HG03439 (cell line): ENCODE measurements around the gene TBC1D4.
"Not testable (repeated sequence)": the region's sequence is repeated elsewhere in the genome, so short reads cannot be mapped to it uniquely, and the experiment has no call there.

Source experiments
- ATAC-seq: cut with Tn5 transposase; IDR thresholded peaks from one replicate; pipeline ENCODE4 v1.9.1; 2021; ENCODE audit warnings: mild to moderate bottlenecking, moderate library complexity; ENCODE audit not compliant: unreplicated experiment

The TBC1D4 gene

DNA sequence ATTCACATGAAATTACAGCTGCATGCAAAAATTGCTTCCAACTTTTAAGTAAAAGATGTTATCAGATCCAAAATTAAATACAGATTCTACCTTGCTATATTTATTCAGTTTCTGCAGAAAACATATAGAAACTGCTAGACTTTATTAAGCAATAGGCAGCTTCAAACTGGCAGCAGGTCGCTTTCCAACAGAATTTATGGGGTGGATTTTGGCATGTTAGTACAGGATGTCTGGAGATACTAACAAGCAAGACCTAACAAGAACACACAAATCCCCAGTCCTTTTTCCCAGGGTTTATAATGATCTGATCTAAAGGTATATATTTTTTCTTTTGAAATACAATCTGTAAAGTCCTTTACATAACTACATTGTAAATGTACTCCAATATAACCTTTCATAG is 27.5 kb downstream of the TBC1D4 start:
- no peak for ATAC-seq

DNA sequence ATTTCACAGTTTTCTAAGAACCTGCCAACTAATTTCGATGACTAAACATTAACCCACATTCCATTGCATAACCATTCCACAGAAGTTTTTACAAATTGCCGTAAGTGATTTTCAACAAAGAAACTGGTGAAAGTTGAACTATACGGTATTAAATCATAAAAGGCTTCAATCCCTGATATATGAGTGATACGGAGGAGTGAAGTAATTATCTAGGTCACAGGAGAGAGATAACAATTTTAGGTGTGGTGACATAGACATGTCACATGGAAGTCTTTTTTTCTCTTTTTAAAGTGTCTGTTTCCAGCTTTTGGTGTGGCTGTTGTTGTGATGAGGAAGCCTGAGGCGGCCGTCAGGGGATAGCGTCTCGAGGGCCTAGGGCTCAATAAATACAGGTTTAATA is 29.4 kb downstream of the TBC1D4 start:
- no peak for ATAC-seq

DNA sequence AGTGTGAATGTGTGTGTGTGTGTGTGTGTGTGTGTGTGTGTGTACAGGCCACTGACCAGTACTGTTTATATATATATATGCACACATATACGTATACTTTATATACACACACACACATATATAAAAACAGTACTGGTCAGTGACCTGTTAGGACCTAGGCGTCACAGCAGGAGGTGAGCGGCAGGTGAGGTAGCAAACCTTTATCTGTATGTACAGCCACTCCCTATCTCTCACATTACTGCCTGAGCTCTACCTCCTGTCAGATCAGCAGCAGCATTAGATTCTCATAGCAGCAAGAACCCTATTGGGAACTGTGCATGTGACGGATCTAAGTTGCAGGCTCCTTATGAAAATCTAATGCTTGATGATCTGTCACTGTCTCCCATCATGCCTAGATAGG is 34.5 kb downstream of the TBC1D4 start:
- ATAC-seq, result no peak

DNA sequence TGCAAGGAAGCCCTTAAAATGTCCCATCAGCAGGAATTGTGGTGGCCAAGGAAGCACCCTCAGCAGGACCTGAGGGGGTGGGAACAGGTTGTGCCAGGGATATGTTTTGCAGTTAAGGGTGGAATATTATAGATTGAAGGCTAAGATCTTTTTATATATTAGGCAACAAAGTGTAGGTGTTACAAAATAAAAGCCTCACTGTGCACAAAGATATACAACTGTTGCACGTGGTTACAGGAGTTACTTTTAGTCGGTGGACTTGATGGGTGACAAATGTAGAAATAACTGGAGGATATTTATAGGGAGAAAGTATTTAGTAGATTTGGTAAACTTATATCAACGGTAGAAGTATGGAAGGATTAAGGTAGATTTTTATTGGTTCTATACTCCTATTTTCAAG is 35.1 kb downstream of the TBC1D4 start:
- no peak for ATAC-seq

DNA sequence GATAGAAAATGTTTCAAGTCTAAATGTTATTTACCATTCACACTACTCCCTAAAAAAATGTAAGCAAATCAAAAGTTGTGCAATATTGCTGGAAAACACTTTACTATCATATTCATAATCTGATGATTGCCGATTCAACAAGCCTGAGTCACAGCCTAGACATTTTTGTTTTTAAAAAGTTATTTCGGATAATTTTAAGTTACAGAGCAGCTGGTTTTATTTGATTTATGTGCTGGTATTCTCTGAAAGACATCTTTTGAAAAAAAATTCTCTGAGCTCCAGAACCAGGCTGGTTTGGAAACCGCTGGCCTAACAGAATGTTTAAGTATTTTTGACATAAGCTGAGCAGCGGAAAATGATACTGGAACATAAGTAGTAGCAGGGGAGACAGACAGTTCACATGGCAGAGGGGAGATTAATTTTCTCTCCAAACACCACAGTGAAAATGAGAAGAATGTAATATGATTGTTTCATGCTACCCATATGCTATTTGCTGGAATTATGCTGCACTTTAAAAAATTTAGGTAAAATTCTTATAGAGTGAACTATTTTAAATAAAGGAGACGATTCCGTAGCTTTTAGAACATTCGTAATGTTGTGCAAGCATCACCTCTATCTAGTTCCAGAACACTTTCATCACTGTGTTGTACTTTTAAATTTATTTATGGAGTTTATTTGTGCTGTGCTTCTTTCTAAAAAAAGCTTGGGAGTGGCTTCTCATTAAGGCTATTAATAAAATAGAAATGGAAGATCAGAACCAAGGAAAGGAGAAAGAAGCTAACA is 36.1 kb downstream of the TBC1D4 start:
- no peak for ATAC-seq

DNA sequence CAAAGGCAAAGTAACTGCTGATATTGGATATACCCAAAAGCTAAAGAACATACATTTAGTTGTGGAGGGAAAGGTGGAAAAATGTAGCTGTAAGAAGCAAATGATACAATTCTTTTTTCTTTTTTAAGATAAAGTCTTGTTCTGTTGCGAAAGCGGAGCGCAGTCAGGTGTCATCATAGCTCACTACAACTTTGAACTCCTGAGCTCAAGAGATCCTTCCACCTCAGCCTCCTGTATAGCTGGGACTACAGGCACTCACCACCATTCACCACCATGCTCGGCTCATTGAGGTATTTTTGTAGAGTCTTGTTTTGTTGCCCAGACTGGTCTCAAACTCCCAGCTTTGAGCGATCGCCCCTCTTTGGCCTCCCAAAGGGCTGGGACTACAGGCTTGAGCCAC is 38.0 kb downstream of the TBC1D4 start:
- ATAC-seq, result no peak

DNA sequence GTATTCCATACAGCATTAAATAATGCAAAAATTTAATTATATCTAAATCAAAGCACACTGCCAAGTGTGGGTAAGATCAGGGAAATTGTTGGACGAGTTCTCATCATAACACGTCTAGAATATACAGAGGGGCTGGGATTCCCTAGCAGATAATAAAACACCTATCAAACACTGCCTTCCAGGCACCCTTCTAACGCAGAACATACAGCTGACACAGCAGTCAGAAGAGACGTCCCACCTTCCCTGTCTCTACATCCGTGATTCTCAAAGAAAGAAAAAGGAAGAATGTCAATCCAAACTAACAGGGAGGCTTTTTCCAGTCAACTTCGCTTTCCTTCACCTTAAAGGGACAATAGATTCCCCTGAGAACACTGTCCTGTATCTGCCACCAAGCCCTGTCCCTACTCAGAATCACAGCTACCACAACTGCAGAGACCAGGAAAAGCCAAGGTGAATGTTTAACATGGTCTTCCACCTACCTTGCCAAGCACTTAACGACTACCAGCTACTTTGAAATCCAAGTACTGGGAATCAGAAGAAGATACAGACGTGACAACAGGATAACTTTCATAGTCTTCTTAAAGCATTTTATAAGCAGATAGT is 38.5 kb downstream of the TBC1D4 start:
- no peak for ATAC-seq

DNA sequence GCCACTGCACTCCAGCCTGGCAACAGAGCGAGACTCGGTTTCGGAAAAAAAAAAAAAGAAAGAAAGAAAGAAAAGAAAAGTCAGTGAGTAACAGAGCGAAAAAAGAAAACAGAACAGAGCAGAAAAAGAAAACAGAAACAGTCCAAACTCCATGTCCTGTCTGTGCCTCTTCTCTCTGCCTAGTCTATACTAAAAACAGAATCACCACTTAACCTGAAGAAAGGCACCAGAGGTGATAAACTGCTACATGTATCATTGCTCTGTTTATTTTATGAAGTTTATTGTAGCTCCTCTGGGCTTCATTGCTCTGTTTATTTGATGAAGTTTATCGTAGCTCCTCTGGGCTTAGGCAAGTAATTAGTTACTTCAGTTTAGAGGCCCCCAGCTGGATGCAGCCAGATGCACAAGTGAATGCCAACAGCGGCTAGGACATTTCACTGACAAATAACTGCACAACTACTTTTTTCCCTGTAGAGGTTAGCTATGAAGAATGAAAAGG is 39.2 kb downstream of the TBC1D4 start:
- ATAC-seq, result no peak

DNA sequence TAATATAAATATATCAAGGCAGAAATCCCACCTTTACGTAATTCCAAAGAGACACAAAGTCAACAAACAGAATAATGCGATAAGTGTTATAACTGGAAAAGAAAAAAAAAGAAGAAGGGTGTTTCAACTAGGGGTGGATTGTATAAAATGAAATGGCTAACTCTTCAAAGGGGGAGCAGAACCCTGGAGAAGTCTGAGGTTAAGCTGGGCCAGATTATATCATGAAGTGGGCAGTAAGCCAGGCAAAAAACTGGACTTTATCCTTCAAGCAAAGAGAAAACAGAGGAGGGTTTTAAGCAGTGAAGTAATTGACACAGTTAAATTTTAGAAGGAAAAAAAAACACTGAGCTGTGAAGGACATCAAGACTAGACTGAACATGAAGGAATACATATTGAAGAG is 41.9 kb downstream of the TBC1D4 start:
- no peak for ATAC-seq

DNA sequence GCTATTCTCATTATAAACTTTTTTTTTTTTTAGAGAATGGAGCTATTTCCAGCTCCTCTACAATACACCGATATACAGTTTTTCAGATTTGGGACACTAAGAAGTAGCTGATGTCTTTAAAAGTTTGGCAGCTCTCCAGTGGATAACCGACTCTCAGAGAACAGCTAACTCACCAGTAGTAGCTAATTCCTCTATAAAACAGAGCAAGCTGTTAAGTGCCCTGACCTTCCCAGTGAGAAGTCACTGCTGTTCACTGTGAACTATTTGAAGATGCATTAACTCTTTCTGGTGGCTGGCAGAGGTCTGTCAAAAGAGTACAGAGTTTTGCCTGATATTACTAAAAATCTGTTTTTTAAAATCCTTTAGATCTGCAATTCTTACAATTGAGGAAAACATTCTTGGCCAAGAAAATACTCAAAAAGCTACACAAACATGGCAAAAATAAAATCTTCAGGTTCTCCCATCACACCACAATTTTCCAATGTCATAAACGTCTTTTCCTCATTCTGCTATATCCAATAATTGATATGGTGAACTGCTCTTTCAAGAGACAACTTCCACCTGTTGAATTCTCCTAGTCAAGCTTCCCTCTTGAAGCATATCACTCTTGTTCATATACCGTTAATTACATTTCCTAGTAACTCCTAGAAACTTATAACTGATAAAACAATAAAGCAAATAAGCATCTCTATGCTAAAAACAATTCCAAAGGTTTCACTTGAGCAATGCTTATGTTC is 44.2 kb downstream of the TBC1D4 start:
- no peak for ATAC-seq

DNA sequence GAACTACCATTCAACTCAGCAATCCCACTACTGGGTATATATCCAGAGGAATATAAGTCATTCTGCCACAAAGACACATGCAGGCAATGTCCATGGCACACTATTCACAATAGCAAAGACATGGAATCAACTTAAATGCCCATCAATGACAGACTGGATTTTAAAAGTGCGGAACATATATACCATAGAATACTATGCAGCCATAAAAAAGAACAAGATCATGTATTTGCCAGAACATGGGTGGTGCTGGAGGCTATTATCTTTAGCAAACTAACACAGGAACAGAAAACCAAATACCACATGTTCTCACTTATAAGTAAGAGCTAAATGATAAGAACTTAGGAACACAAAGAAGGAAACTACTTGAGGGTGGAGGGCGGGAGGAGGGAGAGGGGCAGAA is 47.8 kb downstream of the TBC1D4 start:
- ATAC-seq, result not testable (repeated sequence)

DNA sequence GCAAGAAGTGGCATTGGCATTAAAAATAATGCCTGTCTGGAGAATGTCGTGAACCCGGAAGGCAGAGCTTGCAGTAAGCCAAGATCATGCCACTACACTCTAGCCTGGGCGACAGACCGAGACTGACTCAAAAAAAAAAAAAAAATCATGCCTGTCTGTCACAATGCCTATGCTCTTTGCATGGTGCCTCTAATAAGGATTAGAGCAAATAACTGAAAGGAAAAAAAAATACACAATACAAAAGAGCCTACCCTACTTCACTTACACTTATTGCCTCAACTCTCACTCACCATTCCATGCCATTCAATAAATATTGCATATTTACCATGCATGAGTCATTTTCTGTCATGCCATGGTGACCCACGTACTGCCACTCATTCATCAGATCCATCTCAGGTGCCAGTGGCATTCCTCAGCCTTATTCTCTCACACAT is 49.1 kb downstream of the TBC1D4 start:
- ATAC-seq, result no peak

DNA sequence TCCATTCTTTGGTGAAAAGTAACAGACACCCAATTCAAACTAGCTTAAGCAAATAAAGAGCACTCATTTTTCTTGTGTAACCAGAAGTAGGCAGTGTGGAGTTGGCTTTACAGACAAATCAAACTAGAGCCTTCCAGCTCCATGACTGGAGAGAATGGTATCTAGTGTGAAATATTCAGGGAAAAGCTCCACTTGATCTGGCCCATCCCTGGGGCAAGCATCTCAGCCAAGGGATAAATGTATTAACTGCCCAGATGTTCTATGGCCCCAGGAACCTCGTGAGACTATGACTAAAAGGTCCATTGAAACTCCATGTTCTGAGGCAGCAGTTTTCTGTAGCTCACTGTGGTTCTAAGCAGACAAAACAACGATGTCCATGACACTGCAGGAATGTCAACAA is 49.9 kb downstream of the TBC1D4 start:
- ATAC-seq, result no peak

DNA sequence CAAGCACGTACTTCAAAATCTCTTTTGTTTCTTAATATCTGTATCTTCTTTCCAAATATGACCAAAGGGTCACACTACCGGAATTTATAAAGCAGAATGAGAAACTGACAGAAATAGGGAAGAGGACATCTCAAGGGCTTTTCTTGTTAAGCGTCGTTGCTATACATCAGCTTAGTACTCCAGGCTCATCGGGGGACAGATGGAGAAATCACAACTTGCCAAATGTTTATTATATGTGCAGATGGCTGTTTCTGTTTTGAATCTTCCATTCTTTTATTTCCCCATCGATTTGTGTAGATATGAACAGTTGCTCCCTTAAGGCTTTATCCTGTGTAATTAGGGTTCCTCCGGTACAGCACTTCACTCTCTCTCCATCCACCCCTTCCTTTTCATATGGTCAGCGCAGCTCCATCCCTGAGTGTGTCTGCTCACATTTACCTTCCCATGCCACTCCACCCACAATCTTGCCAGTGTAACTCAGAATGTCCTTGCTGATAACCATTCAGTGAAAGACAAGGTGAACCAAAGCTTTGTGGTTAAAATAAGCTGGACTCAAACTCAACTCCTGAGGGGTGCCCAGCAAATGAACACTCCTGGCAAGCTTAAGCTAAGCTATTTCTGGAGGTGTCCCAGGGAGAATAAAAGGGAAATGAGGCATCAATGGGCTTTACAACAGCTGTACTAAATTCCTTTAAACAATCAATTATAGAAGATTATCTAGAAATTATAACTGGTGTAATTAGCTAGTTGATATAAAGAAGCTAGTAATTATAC is 51.3 kb downstream of the TBC1D4 start:
- ATAC-seq, result no peak

DNA sequence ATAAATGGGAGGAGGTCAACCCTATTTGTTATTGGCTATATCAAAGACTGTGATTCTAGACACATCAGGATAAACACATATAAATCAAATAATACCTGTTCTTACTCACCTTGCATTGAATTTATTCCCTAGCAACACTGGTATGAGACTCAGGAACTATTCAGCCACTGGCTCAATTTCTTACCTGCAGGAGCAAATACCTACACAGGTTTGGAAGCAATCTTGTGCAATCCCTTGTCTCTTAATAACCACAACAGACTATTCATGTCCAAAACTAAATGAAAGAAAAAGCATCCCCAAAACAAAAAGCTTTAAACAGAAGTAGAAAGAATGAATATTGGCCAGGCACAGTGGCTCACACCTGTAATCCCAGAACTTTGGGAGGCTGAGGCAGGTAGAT is 55.5 kb downstream of the TBC1D4 start:
- no peak for ATAC-seq

DNA sequence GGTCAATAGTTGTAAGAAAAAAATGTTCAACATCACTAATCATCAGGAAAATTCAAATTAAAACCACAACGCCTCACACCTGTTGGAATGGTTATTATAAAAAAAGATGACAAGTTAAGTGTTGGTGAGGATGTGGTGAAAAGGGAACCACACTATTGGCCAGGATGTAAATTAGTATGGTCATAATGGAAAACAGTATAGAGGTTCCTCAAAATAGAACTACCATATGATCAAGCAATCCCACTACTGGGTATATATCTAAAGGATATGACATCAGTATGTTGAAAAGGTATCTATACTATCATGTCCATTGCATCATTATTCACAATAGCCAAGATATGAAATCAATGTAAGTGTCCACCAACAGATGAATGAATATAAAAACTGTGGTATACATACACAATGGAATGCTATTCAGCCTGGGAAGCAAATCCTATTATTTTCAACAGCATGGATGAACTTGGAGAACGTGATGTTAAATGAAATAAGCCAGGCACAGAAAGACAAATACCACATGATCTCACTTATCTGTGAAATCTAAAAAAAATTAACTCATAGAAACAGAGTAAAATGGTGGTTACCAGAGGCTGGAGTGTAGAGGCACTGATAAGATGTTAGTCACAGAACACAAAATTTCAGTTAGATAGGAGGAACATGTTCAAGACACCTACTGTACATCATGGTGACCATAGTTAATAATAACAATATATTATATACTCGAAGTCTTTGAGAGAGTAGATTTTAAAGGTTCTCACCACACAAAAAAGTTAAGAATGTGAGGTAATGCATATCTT is 56.6 kb downstream of the TBC1D4 start:
- ATAC-seq, result peak; percentile 55

DNA sequence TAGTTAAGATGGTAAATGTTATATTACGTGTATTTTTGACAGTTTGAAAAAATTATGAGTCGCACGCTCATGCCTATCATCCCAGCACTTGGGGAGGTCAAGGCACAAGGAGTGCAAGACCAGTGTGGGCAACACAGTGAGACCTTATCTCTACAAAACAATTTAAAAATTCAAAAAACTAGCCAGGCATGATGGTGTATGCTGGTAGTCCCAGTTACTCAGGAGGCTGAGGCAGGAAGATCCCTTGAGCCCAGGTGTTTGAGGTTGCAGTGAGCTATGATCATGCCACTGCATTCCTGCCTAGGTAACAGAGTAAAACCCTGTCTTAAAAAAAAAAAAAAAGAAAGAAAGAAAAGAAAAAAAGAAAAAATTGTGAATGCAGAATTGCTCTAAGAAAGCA is 58.0 kb downstream of the TBC1D4 start:
- no peak for ATAC-seq

DNA sequence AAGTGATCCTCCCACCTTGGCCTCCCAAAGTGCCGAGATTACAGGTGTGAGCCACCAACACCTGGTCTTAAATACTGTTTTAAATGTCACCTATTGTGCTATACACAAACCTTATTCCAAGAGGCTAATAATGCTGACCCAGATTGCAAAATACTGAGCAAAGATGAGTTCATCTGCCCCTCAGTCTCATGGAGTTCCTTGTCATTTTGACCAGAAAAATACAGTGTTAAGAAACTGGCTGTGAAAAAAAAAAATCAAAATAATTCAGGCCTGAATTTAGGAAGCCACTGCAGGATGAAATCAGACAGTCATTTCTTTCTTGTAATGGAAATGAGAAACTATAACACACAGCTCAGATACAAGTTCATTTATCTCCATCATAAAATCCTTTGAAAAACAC is 59.9 kb downstream of the TBC1D4 start:
- no peak for ATAC-seq

DNA sequence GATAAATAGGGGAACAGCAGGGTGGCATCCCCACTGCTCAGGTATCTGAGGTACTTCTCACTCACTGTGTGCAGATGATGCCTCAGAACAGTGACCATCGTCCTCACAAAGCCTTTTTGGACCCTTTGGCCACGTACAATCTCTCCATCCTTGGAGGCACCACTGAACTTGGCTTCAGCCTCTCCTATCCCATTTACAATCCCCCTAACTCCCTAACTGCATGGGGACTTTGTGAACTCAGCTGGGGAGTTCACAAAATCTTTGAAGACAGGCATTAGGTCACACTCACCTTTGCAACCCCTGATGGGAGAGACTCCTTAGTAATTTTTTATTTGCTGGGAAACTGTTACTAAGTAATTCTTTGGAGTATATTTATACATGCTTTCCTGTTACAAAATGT is 60.8 kb downstream of the TBC1D4 start:
- ATAC-seq, result no peak

DNA sequence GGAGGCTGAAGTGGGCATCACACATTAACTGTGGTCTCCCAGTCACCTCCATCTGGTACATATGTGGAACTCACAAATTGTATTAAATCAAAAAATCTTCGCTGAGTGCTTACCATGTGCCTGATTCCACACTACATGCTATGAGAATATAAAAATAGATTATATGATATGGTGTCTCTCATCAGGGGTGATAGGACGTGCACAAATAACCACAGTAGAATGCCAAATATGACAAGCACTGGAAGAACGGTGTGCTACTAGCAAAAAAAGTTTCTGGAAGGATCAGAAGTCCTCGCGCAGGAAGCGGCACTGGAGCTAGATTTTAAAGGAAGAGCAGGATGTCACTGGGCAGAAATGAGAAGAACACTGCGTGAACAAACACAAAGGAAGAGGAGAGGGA is 62.3 kb downstream of the TBC1D4 start:
- ATAC-seq, result no peak
